ENCODE data around the gene GFOD2. TPM values are rescaled to one million over a fixed set of nuclear protein-coding genes. Genes with fewer than 3 reads are reported as not detected.

GFOD2 gene
- total RNA-seq, 2 experiments from 2014 or later: 16.2 to 18.0 TPM

- peak; percentile 96 for DNase-seq (ENCODE audit: low spot score)
- CTCF ChIA-PET (ENCODE audit: unreplicated experiment): interaction anchor here (0.7 to 2.3 kb wide), 6 partner anchors 22 to 179 kb away, joined by 3 to 9 read pairs (median 5); no protein-coding TSS in a partner anchor
- H3K36me3 ChIP-seq (ENCODE audit: insufficient read depth, low read length): no peaks in the 10 kb centered on the region
- intact Hi-C loops (cut with micrococcal nuclease; ENCODE audit: unreplicated experiment): loop anchor here (1.0 kb wide), 1 partner anchor 147 kb away; no protein-coding TSS in a partner anchor
- BruUV-seq (replicated peaks): no TSS peak
- peak overlapping the region; percentile 93 for H3K4me2 ChIP-seq (ENCODE audit: low read length)
- peak overlapping the region; percentile 69 for H3K4me3 ChIP-seq (ENCODE audit: low read depth, low read length, poor library complexity, severe bottlenecking)
- no peaks in the 10 kb centered on the region for H3K9me2 ChIP-seq (ENCODE audit: insufficient read depth, low read length)
- H3K27ac ChIP-seq (ENCODE audit: low read depth, low read length, poor library complexity, severe bottlenecking): peak overlapping the region; percentile 80
- H3K9me3 ChIP-seq (ENCODE audit: low read length): no peaks in the 10 kb centered on the region
- POLR2A ChIA-PET: interaction anchor here (0.6 to 1.6 kb wide), 7 partner anchors 23 to 198 kb away, joined by 3 to 6 read pairs (median 3); partner anchors contain the start of gene CARMIL2
- peaks cover 38% of the 10 kb centered on the region for H3K4me1 ChIP-seq (ENCODE audit: insufficient read depth, low read length, poor library complexity, severe bottlenecking)
- no peaks in the 10 kb centered on the region for H3K79me2 ChIP-seq (ENCODE audit: insufficient read depth, low read depth, low read length)
- peak overlapping the region; percentile 60; the same call in 1 of the 2 replicates for H2AFZ ChIP-seq (ENCODE audit: low read length)
- TF ChIP-seq, protein P1, sequence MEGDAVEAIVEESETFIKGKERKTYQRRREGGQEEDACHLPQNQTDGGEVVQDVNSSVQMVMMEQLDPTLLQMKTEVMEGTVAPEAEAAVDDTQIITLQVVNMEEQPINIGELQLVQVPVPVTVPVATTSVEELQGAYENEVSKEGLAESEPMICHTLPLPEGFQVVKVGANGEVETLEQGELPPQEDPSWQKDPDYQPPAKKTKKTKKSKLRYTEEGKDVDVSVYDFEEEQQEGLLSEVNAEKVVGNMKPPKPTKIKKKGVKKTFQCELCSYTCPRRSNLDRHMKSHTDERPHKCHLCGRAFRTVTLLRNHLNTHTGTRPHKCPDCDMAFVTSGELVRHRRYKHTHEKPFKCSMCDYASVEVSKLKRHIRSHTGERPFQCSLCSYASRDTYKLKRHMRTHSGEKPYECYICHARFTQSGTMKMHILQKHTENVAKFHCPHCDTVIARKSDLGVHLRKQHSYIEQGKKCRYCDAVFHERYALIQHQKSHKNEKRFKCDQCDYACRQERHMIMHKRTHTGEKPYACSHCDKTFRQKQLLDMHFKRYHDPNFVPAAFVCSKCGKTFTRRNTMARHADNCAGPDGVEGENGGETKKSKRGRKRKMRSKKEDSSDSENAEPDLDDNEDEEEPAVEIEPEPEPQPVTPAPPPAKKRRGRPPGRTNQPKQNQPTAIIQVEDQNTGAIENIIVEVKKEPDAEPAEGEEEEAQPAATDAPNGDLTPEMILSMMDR (conservative IDR thresholded peaks at IDR 0.05; ENCODE audit: low read length): peak; percentile 79
- no peak for TF ChIP-seq EZH2phosphoT487 (IDR thresholded peaks at IDR 0.05; ENCODE audit: borderline replicate concordance, low read depth, low read length)
- no peaks in the 10 kb centered on the region for H4K20me1 ChIP-seq (ENCODE audit: insufficient read depth, low read length)
These were observed 51.2 kb downstream of the GFOD2 start for GRCh38 chr16:67667817-67668494.

DNA sequence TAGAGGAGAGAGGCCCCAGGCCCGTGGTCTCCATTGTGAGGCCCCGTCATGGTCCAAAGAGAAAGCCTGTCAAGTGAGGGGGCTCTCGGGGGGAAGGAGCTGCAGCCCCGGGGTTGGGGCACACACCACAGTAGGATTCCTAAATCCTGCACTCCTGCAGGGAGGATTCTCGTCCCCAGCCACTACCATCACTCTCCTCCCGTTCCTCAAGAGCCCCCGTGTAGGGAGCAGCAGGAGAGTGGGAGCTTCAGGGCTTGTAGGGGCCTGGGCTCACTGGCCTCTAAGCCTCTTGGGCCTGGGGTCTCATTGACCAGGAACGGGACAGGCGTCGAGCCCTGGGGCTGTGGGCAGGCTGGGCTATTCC is 51.7 kb downstream of the GFOD2 start:
- CTCF ChIA-PET (ENCODE audit: unreplicated experiment): interaction anchor here (0.7 to 2.3 kb wide), 5 partner anchors 104 to 178 kb away, joined by 3 to 9 read pairs (median 6); no protein-coding TSS in a partner anchor
- Histone ChIP-seq H3K9me3 (ENCODE audit: low read length) (no peaks in the 10 kb centered on the region), H3K9me2 (ENCODE audit: insufficient read depth, low read length) (no peaks in the 10 kb centered on the region), H3K4me1 (ENCODE audit: insufficient read depth, low read length, poor library complexity, severe bottlenecking) (peaks cover 38% of the 10 kb centered on the region), H4K20me1 (ENCODE audit: insufficient read depth, low read length) (no peaks in the 10 kb centered on the region), H3K4me2 (ENCODE audit: low read length) (peak overlapping the region; percentile 93), H3K36me3 (ENCODE audit: insufficient read depth, low read length) (no peaks in the 10 kb centered on the region), H3K79me2 (ENCODE audit: insufficient read depth, low read depth, low read length) (no peaks in the 10 kb centered on the region), H3K27ac (ENCODE audit: low read depth, low read length, poor library complexity, severe bottlenecking) (peak overlapping the region; percentile 80), H3K4me3 (ENCODE audit: low read depth, low read length, poor library complexity, severe bottlenecking) (peak overlapping the region; percentile 69), H2AFZ (ENCODE audit: low read length) (peak overlapping the region; percentile 60; the same call in 1 of the 2 replicates)
- DNase-seq (ENCODE audit: low spot score): no peak
- POLR2A ChIA-PET: interaction anchor here (0.6 to 1.6 kb wide), 6 partner anchors 23 to 198 kb away, joined by 3 to 6 read pairs (median 4); partner anchors contain the start of gene CARMIL2
- TF ChIP-seq, protein P1 (conservative IDR thresholded peaks at IDR 0.05; ENCODE audit: low read length): no peak
- intact Hi-C loops (cut with micrococcal nuclease; ENCODE audit: unreplicated experiment): no loop called here
- BruUV-seq (replicated peaks): no TSS peak

All from OCI-LY7 (cell line).